ENCODE results near the gene POMT2. TPM values are rescaled to one million over a fixed set of nuclear protein-coding genes. Genes with fewer than 3 reads are reported as not detected.
"Not testable (repeated sequence)": the region's sequence is repeated elsewhere in the genome, so short reads cannot be mapped to it uniquely, and the experiment has no call there.

Gene POMT2
- total RNA-seq, 4 donors from 2014 or later = 12.0 to 77.4 (median 24.9) TPM

GRCh38 chr14:77322250-77322902, 1.7 kb upstream of the POMT2 start:
- in situ Hi-C loops (cut with MboI; ENCODE audit: low pct_ligation_motif_present in 1 of 4, low pct_unique_long_range_greater_than_20kb in 1 of 4, low sequenced_read_pairs in 3 of 4) (loop anchor here in 2 of 4 donors (10.0 to 25.0 kb wide), 4 partner anchors 132 to 435 kb away; partner anchors contain the start of genes AHSA1 (in 1 of the 2), VIPAS39 (in 1 of the 2) and ZDHHC22 (in 1 of the 2)), intact Hi-C loops (cut with DNase I; ENCODE audit: low total_unique reads) (no loop called here)
- Histone ChIP-seq H3K27ac (peak overlapping the region; percentile 92 to 99 (median 98)), H3K4me1 (peaks cover 5 to 16% (median 15%) of the 10 kb centered on the region in 4 donors), H3K27me3 (no peaks in the 10 kb centered on the region), H3K4me3 (peak overlapping the region in 3 of 4 donors; percentile 83 to 88 (median 88)), H3K9me3 (no peaks in the 10 kb centered on the region), H3K36me3 (no peaks in the 10 kb centered on the region)
- WGBS, 2 donors (ENCODE audit: low coverage in 1 of 2) = 76 to 89% methylated on average over 3 to 5 of the region's 5 CpGs
- TF ChIP-seq POLR2AphosphoS5 (IDR thresholded peaks at IDR 0.05) (no peak), POLR2A (IDR thresholded peaks at IDR 0.05) (no peak), EP300 (IDR thresholded peaks at IDR 0.05; ENCODE audit: low read depth) (no peak)
- TF ChIP-seq, protein P1, sequence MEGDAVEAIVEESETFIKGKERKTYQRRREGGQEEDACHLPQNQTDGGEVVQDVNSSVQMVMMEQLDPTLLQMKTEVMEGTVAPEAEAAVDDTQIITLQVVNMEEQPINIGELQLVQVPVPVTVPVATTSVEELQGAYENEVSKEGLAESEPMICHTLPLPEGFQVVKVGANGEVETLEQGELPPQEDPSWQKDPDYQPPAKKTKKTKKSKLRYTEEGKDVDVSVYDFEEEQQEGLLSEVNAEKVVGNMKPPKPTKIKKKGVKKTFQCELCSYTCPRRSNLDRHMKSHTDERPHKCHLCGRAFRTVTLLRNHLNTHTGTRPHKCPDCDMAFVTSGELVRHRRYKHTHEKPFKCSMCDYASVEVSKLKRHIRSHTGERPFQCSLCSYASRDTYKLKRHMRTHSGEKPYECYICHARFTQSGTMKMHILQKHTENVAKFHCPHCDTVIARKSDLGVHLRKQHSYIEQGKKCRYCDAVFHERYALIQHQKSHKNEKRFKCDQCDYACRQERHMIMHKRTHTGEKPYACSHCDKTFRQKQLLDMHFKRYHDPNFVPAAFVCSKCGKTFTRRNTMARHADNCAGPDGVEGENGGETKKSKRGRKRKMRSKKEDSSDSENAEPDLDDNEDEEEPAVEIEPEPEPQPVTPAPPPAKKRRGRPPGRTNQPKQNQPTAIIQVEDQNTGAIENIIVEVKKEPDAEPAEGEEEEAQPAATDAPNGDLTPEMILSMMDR (IDR thresholded peaks at IDR 0.05) = no peak
- DNase-seq = no peak

GRCh38 chr14:77319422-77319821, 1.3 kb downstream of the POMT2 start:
- peak overlapping the region in 2 of 4 donors; percentile 97 to 99 for H3K27ac ChIP-seq
- peaks cover 11 to 40% (median 28%) of the 10 kb centered on the region in 4 donors for H3K4me1 ChIP-seq
- H3K36me3 ChIP-seq = no peaks in the 10 kb centered on the region
- intact Hi-C loops (cut with DNase I; ENCODE audit: low total_unique reads) = loop anchor here (5.0 kb wide), 1 partner anchor 167 kb away; no protein-coding TSS in a partner anchor
- in situ Hi-C loops (cut with MboI; ENCODE audit: low pct_ligation_motif_present in 1 of 4, low pct_unique_long_range_greater_than_20kb in 1 of 4, low sequenced_read_pairs in 3 of 4) = loop anchor here in 2 of 4 donors (10.0 to 25.0 kb wide), 4 partner anchors 175 to 432 kb away; partner anchors contain the start of gene ZDHHC22 (in 2 of the 2)
- H3K9me3 ChIP-seq = no peaks in the 10 kb centered on the region
- 44 to 63% methylated on average over 2 to 5 of the region's 5 CpGs for WGBS, 2 donors (ENCODE audit: low coverage in 1 of 2)
- H3K4me3 ChIP-seq = no peak overlapping the region
- H3K27me3 ChIP-seq = no peaks in the 10 kb centered on the region
- no peak for DNase-seq
- no peak for TF ChIP-seq POLR2A (IDR thresholded peaks at IDR 0.05)
- TF ChIP-seq, protein P1 (IDR thresholded peaks at IDR 0.05) = no peak

- intact Hi-C loops (cut with DNase I; ENCODE audit: low total_unique reads) = loop anchor here (5.0 kb wide), 1 partner anchor 166 kb away; no protein-coding TSS in a partner anchor
- WGBS, 2 donors (ENCODE audit: low coverage in 1 of 2) = 92% methylated on average over 11 of the region's 11 CpGs; no CpG with 5 or more reads in 1 of the 2 donors
- not testable (repeated sequence) for DNase-seq
Measured at GRCh38 chr14:77318756-77319155, 1.9 kb downstream of the POMT2 start.

GRCh38 chr14:77318006-77318553, 2.6 kb downstream of the POMT2 start:
- no peaks in the 10 kb centered on the region for H3K9me3 ChIP-seq
- WGBS, 2 donors (ENCODE audit: low coverage in 1 of 2) = 78 to 100% methylated on average over 1 to 5 of the region's 5 CpGs
- no peak for DNase-seq
- peaks cover 11 to 53% (median 37%) of the 10 kb centered on the region in 4 donors for H3K4me1 ChIP-seq
- TF ChIP-seq, protein P1 (IDR thresholded peaks at IDR 0.05) = no peak
- TF ChIP-seq POLR2A (IDR thresholded peaks at IDR 0.05) = no peak
- TF ChIP-seq EP300 (IDR thresholded peaks at IDR 0.05; ENCODE audit: low read depth) = no peak
- no peaks in the 10 kb centered on the region for H3K36me3 ChIP-seq
- H3K27ac ChIP-seq = no peak overlapping the region
- H3K4me3 ChIP-seq = no peak overlapping the region
- H3K27me3 ChIP-seq = no peaks in the 10 kb centered on the region
- intact Hi-C loops (cut with DNase I; ENCODE audit: low total_unique reads) (loop anchor here (5.0 kb wide), 1 partner anchor 166 kb away; no protein-coding TSS in a partner anchor), in situ Hi-C loops (cut with MboI; ENCODE audit: low pct_ligation_motif_present in 1 of 4, low pct_unique_long_range_greater_than_20kb in 1 of 4, low sequenced_read_pairs in 3 of 4) (loop anchor here in 2 of 4 donors (10.0 to 25.0 kb wide), 4 partner anchors 173 to 431 kb away; partner anchors contain the start of gene ZDHHC22 (in 2 of the 2))

More at GRCh38 chr14:77318756-77319155, 1.9 kb downstream of the POMT2 start:
- in situ Hi-C loops (cut with MboI; ENCODE audit: low pct_ligation_motif_present in 1 of 4, low pct_unique_long_range_greater_than_20kb in 1 of 4, low sequenced_read_pairs in 3 of 4) = loop anchor here in 2 of 4 donors (10.0 to 25.0 kb wide), 4 partner anchors 174 to 431 kb away; partner anchors contain the start of gene ZDHHC22 (in 2 of the 2)
- not testable (repeated sequence) for H3K4me3 ChIP-seq, H3K27me3 ChIP-seq, H3K9me3 ChIP-seq, H3K27ac ChIP-seq, H3K36me3 ChIP-seq
- peaks cover 11 to 47% (median 33%) of the 10 kb centered on the region in 4 donors for H3K4me1 ChIP-seq
